ENCODE data around the gene PTRHD1.
"Not testable (repeated sequence)": the region's sequence is repeated elsewhere in the genome, so short reads cannot be mapped to it uniquely, and the experiment has no call there.

The PTRHD1 gene

DNA sequence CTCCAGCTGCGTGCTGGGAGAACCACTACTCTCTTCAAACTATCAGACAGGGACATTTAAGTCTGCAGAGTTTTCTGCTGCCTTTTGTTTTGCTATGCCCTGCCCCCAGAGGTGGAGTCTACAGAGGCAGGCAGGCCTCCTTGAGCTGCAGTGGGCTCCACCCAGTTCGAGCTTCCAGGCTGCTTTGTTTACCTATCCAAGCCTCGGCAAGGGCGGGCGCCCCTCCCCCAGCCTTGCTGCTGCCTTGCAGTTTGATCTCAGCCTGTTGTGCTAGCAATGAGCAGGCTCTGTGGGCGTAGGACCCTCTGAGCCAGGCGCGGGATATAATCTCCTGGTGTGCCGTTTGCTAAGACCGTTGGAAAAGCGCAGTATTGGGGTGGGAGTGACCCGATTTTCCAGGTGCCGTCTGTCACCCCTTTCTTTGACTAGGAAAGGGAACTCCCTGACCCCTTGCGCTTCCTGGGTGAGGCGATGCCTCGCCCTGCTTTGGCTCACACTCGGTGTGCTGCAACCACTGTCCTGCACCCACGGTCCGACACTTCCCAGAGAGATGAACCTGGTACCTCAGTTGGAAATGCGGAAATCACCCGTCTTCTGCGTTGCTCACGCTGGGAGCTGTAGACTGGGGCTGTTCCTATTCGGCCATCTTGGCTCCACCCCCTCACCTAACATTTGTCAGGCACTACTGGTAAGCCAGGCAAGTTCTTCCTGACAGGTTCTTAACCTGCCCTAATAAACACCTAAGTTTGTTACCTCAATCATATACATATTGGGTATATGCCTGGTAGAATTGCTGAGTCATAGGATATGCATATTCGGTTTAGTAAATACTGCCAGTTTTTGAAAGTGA, 12.8 kb upstream of the PTRHD1 start:
- DNase-seq = not testable (repeated sequence)

DNA sequence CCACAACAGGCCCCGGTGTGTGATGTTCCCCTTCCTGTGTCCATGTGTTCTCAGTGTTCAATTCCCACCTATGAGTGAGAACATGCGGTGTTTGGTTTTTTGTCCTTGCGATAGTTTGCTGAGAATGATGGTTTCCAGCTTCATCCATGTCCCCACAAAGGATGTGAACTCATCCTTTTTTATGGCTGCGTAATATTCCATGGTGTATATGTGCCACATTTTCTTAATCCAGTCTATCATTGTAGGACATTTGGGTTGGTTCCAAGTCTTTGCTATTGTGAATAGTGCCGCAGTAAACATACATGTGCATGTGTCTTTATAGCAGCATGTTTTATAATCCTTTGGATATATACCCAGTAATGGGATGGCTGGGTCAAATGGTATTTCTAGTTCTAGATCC, 7.3 kb upstream of the PTRHD1 start:
- not testable (repeated sequence) for DNase-seq

DNA sequence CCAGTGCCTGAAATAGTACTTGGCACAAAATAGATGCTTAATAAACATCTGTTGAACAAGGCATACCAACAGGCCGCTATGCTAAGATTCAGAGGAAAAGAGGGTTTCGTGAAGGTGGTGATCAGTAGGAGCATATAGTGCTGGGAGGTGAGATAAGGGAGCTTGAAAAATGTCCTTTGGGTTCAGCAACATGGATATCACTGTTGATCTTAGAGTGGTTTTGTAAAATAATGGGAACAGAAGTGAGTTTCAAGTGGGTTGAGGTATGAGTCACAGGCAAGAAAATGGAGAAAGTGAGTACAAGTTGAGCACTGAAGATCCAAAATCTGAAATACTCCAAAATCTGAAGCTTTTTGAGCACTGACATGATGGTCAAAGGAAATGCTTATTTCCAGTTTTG, 4.5 kb upstream of the PTRHD1 start:
- no peak for DNase-seq

DNA sequence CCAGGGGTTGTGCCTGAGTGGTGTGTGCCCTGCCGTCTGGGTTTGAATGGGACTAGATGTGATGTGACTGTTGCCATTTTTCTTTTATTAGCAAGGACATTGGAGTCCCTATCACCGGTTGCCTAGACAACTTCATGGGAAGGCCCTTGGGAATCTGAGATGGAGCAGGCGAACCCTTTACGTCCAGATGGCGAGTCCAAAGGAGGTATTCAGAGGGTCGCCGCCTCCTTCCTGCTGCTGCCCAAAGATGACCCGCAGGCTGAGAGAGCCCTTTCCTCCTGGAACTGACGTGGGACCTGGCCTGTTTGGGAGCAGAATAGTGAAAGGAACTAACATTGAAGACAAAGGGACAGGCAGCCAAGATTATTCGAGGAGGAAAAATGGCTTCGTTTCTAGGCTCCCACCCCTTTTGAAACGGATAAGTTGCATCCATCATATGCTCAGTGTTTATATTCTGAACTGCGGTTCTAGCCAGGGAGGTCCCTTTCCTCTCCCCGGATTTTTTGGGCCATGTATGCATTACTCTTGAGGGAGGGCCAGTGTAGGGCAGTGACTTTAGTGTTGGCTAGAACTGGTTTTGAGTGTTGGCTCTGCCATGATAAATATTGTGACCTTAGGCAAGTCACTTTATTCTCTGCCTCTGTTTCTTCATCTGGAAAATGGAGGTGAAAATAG, 707 bp upstream of the PTRHD1 start:
- DNase-seq = no peak

DNA sequence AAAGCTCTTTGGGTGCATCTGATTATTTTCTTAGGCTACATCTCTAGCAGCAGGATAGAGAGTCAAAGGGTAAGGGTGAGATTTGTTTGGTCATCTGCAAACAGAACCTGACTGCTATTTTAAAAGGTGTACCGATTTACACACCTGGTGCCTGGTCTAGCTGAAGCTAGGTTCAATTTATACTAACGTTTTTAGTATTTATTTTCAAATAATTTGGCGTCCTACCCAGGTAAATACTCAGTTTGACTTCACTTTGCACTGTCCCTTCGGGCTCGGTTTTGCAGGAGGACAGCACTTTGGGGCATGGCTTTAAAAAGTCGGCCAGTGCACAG, 683 bp downstream of the PTRHD1 start:
- DNase-seq = no peak

- DNase-seq = no peak
Measured at GRCh38 chr2:24791452-24791851, 1.7 kb downstream of the PTRHD1 start.

DNA sequence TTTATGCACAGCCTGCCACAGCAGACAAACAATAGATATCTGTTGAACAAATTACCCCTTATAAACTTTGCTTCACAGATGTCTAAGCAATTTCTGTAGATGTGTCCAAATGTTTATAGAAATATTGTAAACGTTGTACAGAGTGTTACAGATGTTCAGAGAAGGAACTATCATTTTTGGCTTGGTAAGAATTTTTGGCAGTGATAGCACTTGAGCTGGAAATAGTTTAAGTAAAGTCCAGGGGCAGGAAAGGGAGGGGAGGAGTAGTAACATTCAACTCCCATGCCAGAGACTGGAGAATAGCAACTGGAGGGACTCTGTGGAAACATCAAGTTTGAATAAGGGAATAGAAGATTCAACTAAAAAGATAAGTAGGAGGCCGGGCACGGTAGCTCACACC, 4.4 kb downstream of the PTRHD1 start:
- DNase-seq = no peak

DNA sequence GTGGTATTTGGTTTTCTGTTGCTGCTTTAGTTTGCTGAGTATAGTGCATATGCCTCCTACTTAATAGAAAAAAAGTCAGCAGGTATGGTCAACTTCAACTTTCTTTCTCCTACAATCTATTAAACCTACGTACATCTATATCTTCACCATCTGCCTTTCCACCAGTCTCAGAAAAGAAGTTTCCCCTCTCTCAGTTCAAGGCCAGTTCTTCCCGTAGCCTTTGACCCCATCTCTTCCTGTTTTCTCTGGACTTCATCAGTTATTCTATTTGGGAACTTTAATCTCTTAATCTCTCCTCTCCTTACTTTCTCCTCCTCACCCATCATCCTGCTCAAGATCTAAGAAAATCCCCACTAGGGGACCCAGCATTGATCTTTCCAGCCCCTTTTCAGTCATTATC, 5.7 kb downstream of the PTRHD1 start:
- no peak for DNase-seq

GRCh38 chr2:24785671-24786321, 7.4 kb downstream of the PTRHD1 start:
- no peak for DNase-seq

- DNase-seq = no peak
Measured at GRCh38 chr2:24783641-24784040, 9.6 kb downstream of the PTRHD1 start.

GRCh38 chr2:24779116-24779515, 14.1 kb downstream of the PTRHD1 start:
- DNase-seq = no peak

DNA sequence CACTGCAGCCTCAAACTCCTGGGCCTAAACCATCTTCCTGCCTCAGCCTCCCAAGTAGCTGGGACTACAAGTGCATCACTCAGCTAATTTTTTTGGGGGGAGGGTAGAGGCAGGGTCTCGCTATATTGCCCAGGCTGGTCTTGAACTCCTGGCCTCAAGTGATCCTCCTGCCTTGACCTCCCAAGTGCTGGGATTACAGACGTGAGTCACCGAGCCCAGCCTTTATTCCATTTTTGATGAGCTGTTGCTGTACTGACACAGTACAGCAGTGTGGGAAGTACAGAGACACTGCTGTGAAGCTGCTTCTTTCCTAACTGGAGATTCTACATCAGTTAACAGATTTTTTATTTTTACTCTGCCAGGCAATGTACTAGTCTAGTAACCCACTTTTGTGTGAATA, 18.8 kb downstream of the PTRHD1 start:
- no peak for DNase-seq

- DNase-seq = no peak
Measured at GRCh38 chr2:24771764-24772586, 21.2 kb downstream of the PTRHD1 start.

DNA sequence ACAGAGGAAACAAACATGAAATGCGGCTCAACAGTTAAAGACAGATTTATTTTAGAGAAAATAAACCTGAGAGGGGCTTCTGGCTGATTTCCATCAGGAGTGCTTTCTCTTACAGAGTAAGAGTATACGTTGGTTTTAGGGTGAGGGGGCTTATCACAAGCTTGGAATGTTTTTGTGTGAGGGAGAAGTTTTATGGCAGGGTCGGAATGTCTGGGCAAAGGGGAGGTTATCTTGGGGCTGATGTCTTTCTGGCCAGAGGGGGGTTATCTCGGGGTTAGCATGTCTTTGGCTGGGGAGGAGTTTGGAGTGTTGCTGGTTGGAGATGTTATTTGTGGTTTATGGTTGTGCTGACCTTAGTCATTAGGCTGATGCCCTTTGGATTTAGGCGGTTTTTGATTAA, 22.1 kb downstream of the PTRHD1 start:
- DNase-seq = no peak

DNA sequence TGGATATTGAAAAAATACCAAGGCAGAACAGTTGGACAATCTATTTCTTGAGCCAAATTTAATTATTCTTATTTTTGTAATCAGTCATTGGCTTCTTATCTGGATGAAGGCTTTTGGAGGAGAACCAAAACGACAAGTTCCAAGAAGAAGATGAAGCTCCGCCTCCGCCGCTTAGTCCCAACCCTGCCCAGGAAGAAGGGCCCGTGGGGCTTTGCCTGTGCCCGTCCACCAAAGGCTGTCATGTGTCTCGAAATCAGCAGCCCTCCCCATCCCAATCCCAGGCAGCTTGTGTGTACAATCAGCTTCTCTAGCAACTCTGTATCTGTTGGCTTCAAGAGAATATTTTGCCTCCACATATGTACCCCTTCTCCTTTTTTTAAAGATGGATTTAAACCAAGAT, 24.6 kb downstream of the PTRHD1 start:
- no peak for DNase-seq

- peak; percentile 16 for DNase-seq
Measured at GRCh38 chr2:24768013-24768412, 25.2 kb downstream of the PTRHD1 start.

- no peak for DNase-seq
Measured at GRCh38 chr2:24766609-24767008, 26.6 kb downstream of the PTRHD1 start.

GRCh38 chr2:24763843-24764242, 29.3 kb downstream of the PTRHD1 start:
- DNase-seq = no peak

DNA sequence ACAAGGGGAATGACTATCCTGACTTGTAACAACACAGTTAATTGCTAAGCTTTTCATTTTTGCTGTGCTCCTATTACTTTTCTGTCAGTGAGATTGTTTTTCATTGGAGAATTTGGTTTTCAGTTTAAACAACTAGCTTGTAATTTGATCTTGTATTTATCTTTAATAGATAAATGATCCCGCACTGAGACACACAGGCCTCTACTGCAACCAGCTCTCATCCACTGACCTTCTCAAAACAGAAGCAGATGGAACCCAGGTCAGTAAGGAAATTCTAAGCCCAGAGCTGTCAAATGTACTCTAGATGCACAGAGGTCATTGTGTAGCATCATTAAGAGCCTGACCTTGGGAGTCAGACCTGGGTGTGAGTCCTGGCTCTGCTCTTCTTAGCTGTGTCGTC, 30.7 kb downstream of the PTRHD1 start:
- no peak for DNase-seq

DNA sequence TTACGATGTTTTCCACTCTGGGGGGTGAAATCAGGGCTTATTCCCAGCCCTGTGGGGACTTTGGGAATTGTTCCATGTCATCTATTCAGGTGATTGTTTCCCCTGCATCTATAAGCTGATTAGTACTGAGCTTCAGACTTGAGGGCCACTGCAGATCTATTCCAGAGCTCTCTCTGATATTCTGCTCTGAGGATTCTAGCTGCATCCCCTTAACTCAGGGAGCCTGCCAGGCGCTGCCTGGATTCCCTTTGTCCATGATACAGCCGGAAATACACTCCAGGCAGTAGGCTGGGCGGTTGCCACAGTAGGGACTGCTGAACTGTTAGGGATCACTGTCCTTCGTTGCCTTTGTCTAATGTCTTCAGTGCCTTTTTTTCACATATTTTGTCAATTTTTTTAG, 31.3 kb downstream of the PTRHD1 start:
- DNase-seq = no peak

- no peak for DNase-seq
Measured at GRCh38 chr2:24756789-24757188, 36.4 kb downstream of the PTRHD1 start.

GRCh38 chr2:24754985-24755705, 38.0 kb downstream of the PTRHD1 start:
- DNase-seq = no peak

Data from NCI-H774 (cell line).